GM21447 (cell line): Measurements from ENCODE around the gene RIPOR3.
"Not testable (repeated sequence)": the region's sequence is repeated elsewhere in the genome, so short reads cannot be mapped to it uniquely, and the experiment has no call there.

Experiments used
- ATAC-seq: cut with Tn5 transposase; IDR thresholded peaks from one replicate; pipeline ENCODE4 v1.9.1; 2021; ENCODE audit not compliant: unreplicated experiment

RIPOR3 gene

DNA sequence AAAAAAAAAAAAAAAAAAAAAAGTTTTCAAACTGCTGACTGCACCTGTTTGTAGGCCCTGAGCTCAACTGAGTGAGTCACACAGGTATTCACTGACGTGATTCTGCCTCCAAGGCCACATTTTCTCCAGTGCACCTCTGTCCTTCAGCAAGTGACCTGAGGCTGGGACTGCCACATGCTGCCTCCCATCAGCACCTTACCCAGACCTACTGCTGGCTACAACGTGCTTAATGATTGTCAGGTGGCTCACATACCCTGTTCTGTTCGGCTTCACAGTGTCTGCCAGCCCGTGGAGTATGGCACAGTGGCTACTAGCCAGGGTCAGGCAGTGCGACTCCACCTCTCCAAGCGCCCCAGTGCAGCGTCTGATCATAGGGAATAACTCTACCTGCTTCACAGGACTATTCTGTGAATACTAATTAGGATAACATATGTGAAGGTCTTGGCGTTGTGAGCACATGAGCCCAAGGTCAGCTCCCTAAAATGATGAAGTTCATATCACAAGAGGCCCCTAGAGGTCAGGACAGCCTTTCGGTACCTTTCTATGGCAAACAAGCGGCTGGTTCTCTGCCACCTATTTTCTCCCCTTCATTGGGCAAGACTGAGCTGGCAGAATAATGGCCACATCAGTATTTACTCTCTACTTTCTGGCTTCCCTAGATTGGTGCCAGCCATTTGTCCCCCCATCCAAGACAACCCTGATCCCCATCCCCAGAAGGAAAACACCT is 28.1 kb downstream of the RIPOR3 start:
- no peak for ATAC-seq

DNA sequence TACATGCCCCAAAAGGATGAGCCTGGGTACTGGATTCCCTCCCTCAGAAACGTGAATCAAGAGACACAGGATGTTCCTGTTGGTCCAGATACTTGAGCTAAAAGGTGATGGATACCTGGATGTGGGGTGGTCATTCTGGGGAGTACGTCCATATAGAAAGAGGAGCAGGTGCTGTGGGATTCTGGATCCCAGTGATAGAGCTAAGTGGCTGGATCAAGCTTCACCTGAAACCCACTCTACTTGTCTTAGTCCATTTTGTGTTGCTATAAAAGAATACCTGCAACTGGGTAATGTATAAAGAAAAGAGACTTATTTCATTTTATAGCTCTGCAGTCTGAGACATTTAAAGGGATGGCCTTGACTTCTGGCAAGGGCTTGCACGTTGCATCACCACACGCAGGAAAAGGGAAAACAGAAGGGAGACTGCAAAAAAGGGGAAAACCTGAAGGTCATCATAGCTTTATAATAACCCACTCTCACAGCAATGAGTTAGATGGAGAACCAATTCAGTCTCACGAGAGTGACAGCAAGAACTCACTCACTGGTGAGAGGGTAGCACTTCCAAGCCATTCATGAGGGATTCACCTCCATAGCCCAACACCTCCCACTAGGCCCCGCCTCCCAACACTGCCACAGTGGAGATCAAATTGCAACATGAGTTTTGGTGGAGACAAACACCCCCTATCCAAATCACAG is 31.2 kb downstream of the RIPOR3 start:
- ATAC-seq = no peak

DNA sequence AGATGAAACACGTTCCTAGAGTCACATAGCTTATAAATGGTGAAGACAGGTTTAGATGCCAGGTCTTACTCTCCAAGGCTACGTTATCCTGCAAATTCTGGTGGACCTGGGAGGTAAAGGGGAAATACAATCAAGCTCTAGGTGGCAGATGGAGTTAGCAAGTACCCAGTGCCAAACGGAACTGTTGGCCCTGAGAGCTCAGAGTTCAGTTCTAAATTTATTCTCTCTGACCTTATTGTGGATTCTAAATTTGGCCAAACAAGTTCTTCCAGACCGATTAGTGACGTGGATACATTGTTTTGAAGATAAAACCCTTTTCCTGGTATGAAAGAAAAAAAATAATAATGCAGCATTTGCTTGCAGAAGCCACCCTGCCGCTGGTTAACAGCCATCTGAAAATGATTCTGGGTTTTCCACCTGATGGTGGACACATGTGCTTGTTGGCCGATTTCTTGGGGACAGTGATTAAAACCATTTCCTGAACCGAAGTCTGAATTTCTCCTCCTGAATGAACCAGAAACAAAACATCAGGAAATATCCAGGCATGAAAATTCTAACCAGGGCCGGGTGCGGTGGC is 32.5 kb downstream of the RIPOR3 start:
- no peak for ATAC-seq

DNA sequence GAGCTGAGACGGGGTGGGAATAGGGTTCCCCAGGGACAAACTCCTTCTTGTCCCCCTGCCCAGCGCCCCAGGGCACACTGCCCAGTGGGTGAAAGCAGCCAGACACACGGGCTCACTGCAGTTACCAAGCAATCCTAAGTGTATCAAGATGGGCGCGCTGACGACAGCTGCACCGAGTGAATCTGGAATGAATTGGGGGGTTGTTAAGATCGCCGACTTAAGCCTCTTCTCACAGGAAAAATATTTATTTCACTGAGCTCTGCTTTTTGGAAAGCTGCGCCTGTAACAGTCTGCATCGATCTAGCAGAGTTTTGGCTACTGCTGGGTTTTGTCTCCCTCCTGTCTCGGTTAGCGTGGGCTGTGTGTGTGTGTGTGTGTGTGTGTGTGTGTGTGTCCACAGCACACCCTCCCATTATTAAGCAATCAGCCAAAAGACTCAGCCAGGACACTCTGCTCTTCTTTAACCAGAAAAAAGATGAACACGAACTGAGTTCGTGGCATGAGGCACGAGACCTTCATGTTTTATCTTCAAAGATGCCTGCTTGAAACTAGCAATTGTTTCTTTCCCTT is 35.9 kb downstream of the RIPOR3 start:
- ATAC-seq = no peak

DNA sequence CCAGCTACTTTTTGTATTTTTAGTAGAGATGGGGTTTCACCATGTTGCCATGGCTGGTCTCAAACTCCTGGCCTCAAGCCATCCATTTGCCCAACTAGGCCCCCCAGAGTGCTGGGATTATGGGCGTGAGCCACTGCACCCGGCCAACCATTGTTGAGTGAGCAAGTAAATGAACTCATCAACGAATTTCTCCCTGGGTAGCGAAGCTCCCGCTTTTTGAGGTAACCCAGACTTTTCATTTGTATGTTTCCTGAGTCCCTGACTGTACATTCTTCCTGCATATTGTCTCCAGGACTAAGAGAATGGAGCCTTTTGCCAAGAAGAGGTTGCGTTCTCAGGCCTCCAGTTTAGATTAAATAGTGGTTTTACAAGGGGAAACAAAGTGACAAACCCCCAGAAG is 36.4 kb downstream of the RIPOR3 start:
- no peak for ATAC-seq

DNA sequence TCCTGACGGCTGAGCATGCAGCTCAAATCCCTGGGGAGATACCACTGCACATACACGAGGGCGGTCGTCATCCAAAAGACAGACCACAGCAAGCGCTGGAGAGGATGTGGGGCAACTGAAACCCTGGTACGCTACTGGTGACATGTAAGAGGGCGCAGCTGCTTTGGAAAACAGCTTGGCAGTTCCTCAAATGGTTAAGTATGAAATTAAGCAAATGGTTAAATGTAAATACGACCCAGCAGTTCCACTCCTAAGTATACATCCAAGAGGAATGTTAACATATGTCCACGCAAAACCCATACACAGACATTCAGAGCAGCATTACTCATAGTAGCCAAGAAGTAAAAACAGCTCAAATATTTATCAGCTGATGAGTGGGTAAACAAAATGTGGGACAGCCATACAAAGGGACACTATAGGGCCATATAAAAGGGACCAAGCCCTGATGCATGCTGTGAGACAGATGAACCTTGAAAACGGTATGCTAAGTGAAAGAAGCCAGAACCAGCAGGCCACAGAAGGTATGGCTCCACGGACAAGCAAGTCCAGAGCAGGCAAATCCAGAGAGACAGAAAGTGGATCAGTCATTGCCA is 38.5 kb downstream of the RIPOR3 start:
- no peak for ATAC-seq

DNA sequence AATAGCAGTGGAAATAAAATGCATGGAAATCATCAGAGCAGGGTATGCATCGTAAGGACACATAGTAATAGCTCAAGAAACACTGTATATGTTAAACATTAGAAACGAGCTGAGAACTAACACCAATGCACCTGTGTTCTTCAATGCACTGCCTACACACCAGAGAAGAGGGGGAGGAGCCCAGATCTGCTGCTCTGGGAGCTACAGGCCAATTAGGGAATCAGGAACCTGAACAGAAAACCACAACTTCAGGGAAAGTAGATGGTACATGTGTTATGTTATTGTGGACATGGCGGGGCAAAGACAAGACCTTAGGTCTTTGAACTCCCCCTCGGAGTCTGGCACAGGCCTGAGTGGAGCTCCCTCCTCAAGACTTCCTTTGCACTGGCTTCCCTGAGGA is 39.7 kb downstream of the RIPOR3 start:
- no peak for ATAC-seq

DNA sequence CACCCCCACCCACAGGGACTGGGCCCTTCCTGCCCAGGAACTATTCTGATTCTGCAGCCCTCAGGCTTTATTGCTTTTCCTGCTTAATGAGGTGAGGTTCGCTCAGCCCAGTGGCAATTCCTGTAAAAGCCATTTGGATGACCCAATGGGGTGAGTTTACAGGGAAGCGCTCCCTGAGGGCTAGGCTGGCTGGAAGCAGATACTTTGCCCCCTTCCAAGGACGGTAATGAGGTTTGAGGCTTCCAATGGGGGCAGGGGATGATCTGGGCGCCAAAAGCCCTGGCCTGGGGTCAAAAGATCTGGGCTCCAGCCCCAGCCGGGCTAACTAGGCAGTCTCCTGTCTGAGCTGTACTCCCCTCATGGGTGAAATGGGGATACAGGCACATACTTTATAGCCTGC is 41.8 kb downstream of the RIPOR3 start:
- no peak for ATAC-seq

DNA sequence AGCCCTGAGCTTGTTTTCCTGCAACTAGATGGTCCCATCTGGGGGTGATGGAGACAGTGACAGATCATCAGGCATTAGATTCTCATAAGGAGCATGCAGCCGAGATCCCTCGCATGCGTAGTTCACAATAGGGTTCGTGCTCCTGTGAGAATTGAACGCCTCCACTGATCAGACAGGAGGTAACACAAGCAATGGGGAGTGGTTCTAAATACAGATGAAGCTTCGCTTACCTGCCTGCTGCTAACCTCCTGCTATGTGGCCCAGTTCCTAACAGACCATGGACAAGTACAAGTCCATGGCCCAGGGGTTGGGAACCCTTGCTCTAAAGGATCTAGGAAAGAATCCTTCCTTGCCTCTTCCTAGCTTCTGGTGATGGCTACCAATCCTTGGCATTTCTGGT is 42.7 kb downstream of the RIPOR3 start:
- no peak for ATAC-seq

DNA sequence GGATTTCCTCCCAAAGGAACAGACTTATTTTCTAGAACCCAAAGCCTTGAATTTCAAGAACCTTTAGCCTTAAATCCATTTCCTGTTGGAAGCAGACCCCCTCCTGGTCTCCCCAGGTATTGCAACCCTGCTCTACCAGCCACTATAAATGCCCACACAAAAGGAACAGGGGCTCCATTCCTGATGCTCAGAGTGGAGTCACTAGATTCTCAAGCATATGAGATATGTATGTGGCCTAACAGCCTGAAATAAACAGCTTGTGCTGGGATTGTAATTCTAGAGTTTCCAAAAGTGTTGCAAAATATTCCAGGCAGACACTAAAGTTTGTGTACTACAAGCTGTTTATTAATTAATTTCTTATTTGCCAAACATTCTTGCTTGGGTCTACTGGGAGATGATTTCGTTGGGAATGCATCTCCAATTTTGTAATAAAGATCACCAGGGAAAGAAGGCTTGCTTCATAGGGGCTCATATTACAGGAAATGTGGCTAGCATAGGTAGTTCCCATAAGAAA is 44.8 kb downstream of the RIPOR3 start:
- no peak for ATAC-seq

DNA sequence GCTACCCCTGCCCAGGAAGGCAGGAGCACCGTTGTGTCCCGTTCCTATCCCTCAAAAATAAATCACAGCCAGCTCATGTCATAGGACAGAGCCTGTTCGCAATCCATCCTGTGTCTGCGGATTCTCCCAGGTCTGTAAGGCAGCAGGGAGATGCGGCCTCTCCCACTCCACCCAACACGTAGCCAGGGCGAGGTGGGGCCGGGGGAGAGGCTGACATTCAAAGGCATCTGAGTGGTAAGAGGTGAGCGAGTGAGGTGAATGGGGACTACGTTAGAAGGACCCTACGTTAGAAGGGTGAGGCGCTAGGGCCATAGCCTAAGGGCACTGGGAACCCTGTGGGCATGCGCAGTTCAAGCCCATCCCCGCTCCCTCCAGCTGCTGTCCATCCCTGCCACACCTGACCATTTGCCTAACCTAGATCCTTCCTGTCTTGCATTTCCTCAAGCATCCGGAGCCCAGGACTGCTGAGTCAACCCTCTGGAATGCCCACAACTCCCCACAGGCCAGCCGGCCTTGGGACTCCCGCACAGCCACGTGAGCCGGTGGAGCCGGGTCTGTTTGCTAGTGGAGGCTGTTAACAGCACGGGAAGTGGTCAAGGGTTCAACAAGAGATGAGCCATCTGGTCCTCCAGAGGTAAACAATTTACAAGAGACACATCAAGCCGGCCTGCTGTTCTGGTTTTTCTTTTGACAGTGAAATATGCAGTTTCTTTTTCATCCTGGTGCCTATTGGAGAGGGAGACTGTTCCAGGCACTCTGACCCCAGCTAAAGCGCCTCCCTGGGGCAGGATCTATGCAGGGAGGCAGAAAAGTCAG is 45.9 kb downstream of the RIPOR3 start:
- no peak for ATAC-seq

DNA sequence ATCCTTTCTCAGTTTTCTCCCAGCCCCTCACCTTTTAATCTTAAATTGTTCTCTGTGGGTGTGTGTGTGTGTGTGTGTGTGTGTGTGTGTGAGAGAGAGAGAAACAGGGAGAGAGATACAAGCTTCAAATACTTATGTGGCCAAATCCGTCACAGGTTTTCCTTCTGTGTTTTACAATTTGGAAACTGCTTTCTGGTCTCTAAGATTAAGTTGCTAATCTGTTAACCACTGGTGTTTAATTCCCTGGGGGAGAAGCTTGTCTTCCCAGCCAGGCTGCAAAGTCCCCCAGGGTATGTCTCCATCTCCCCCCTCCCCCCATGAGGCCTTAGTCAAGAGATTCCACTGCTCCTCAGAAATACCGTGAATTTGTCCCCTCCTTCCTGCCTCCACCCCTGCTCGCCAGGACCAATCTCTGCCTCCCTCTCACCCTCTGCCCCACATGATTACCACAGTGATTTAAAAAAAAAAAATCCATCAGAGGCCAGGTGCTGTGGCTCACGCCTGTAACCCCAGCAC is 49.0 kb downstream of the RIPOR3 start:
- ATAC-seq = no peak

DNA sequence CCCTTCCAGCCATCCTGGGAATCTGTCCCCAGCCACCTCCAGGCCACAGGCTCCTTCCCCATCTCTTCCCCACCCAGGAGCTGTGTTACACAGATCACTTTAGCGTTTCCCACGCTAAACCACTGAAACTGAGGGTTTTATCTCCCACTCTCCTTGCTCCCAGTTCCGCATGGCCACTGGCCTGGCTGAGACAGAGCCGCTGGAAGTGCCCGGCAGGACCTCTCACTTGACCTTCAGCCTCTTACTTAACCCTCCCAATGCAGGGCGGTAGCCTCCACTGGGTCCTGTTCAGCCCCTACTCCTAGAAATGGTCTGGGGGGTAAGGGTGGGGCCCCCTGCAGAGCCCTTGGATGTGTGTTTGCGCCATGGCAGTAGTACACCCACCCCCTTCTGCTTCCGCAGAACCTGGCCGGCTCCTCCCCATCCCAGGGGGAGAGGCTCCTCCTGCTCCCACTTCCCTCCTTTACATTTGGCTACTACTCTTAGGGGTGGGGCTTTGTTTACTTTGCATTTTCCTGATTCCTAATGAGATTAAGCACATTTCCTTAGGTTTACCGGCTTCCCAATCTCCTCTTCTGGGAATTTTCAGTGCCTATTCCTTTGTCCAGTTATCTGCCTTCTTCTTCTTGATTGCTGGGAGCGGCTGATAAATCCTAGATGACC is 49.6 kb downstream of the RIPOR3 start:
- ATAC-seq = not testable (repeated sequence)

DNA sequence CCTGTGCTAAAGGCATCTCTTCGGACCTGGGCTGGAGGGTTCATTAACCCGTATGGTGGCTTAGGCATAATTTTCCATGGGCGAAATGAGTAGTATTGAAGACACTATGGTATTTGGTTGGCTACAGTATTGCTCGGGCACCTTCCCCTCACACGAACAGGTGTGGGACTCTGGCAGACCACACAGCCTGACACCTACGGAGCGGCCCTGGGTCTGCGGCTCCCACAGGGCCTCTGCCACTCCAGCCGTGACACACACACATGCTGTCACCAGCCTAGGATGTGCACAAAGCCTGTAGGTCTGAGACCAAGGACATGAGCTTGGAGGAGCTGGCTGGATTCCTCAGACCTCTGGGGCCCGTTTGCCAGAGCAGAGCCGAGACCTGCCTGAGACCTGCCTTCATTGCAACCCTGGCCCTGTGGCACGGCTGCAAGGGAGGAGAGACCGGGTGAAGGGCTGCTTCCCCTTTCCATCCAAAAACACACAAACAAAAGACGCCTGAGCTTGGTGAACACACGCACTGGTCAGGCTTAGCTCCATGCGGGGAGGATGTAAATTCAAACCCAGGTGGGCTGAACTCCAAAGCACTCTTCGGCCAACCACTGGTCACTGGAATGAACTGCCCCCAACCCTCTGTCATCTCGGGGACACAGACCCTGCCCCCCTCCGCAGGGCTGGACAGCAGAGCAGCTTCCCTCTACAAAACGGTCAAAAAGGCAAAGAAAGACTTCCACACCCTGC is 51.2 kb downstream of the RIPOR3 start:
- ATAC-seq = not testable (repeated sequence)

DNA sequence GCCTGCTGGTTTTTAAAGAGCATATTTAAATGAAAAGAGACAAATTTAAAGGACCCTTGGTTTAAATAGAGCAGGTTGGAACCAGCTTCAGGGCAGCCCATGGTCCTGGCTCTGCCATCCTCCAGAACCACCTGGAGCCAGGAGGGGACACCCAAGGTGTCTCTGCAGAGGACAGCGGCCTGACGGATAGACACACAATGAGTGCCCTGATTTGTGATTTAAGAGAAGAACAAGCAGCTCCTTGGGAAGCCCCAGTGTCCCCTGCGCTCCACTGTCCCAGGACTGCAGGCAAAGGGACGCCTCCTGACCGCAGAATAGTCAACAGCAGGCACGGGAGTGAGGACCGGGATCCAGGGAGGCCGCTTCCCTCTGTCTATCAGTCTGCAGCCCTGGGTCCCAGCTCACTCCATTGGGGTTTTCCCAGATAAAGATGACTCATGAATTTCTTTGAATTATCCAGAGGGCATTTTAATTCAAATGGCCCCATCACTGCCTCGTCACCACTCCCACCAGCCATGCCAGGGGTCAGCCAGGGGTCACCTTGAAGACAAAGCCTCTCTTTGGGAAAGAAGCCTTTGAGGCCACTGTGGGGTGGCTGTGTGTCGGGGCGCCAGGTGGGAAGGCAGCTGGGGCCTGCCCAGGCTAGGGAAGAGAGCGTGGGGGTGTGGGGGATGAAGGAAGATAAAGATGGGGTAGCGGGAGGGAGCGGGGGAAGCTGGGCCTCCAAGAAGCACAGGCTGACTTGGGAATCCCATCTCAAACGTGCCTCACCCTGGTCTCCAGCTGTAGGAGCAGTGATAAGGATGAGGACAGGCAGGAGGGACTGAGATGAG is 53.1 kb downstream of the RIPOR3 start:
- not testable (repeated sequence) for ATAC-seq

DNA sequence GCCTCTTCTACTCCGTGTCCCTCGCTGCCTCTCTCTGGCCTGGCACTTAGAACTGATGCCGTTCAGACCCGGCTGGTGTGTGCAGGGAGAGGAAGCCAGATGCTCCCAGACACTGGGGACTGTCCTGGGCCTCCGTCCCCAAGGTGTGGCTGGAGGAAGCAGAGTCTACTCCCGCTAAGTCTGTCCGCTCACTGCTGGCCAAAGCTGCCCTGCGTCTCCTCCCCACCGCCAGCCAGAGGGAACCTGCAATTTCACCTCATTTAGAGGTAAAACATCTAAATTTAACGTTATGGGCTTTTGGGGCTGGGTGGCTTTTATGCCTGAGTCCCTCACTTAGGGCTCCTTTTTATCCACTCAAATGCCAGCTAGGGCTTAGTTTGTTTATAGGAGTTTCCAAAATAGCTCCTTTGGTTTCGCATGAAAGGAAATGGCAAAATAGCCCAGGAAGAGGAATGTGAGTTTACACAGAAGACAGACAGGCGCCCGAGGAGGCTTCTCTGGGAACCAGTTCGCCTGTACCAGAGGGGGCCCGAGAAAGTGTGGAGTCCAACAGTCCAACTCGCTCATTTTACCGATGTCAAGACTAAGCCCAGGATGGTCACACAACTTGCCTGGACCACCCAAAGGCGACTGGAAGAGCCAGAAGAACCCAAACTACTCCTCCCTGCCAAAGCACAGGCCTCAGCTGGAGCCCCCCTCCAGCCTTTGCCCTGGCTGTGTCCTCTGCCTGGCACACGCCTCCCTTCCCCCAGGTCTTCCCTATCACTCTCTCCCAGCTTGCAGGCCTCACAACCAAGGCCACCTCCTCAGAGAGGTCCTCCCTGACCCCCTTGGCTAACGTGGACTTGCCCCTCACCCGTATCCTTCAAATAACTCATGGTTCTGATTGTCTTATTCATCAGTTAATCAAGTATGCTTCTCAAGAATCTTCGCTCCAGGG is 54.5 kb downstream of the RIPOR3 start:
- no peak for ATAC-seq
